Panc1 (cell line): Measurements from ENCODE around the gene CKAP4. TPM values are rescaled to one million over a fixed set of nuclear protein-coding genes. Genes with fewer than 3 reads are reported as not detected.

Experiments used
- ATAC-seq: fragments of 200-7000 bp; cut with Tn5 transposase; 2 replicates; pipeline ENCODE4 v1.9.1; 2020; ENCODE audit warnings: mild to moderate bottlenecking, moderate library complexity
- BruUV-seq: library from RNA; stranded (reverse); fragments of 400-500 nt; replicated peaks from 2 replicates; lab custom pipeline; 2021; lab: Mats Ljungman, UMichigan
- CTCF ChIA-PET: fragments of 300-600 bp; sonication (Branson Sonifier 250); formaldehyde crosslinking; loops from one replicate; lab custom pipeline; 2022; ENCODE audit warnings: antibody characterized with exemption; lab: Charles Lee
- POLR2A ChIA-PET: fragments of 300-600 bp; sonication (Branson Sonifier 250); formaldehyde crosslinking; loops from one replicate; lab custom pipeline; 2022; ENCODE audit warnings: antibody characterized with exemption; lab: Charles Lee
- DNase-seq: peaks from one replicate; pipeline ENCODE4 v3.0.0-alpha.2; 2010; ENCODE audit warnings: low read depth, low spot score
- H3K27ac ChIP-seq: 2 replicates; pipeline ENCODE4 v1.5.1; 2011; ENCODE audit warnings: mild to moderate bottlenecking, low read length, inconsistent platforms
- H3K27me3 ChIP-seq: fragments of 200-500 bp; sonication (Bioruptor generic); 2 replicates; pipeline ENCODE4 v1.6.0; 2014; ENCODE audit warnings: low read length, inconsistent platforms; ENCODE audit not compliant: control insufficient read depth, insufficient read depth
- H3K36me3 ChIP-seq: fragments of 200-500 bp; sonication (Bioruptor generic); 2 replicates; pipeline ENCODE4 v1.5.1; 2014; ENCODE audit warnings: inconsistent platforms, mild to moderate bottlenecking, low read length, moderate library complexity; ENCODE audit not compliant: control insufficient read depth, insufficient read depth
- H3K4me1 ChIP-seq: 2 replicates; pipeline ENCODE4 v1.5.1; 2011; ENCODE audit warnings: inconsistent platforms, mild to moderate bottlenecking, low read length, moderate library complexity; ENCODE audit not compliant: control insufficient read depth, insufficient read depth
- H3K4me3 ChIP-seq, 2 experiments: 2 replicates each; pipeline ENCODE4 v1.5.1; 2011 to 2012; ENCODE audit warnings: low read depth in 2 of 2, low read length in 2 of 2, mild to moderate bottlenecking in 2 of 2, inconsistent platforms in 1 of 2, moderate library complexity in 1 of 2
- H3K9me3 ChIP-seq: fragments of 200-500 bp; sonication (Bioruptor generic); 2 replicates; pipeline ENCODE4 v1.5.1; 2014; ENCODE audit warnings: low read depth, mild to moderate bottlenecking, inconsistent platforms, low read length, moderate library complexity; ENCODE audit not compliant: control insufficient read depth, insufficient read depth
- POLR2AphosphoS5 ChIP-seq: IDR thresholded peaks from 2 replicates; pipeline ENCODE4 v1.6.1; 2012; ENCODE audit warnings: mild to moderate bottlenecking, low read depth, low read length, moderate library complexity
- SIN3A ChIP-seq: IDR thresholded peaks from 2 replicates; pipeline ENCODE4 v1.6.1; 2012; ENCODE audit warnings: low read depth, mild to moderate bottlenecking, low read length, moderate library complexity, borderline replicate concordance; ENCODE audit not compliant: insufficient read depth
- TCF7L2 ChIP-seq: IDR thresholded peaks from 2 replicates; pipeline ENCODE4 v1.6.1; 2011; ENCODE audit warnings: mild to moderate bottlenecking, low read depth, low read length, inconsistent platforms
- in situ Hi-C: cut with HindIII; loops from 2 replicates; pipeline ENCODE4 v1.10.0; 2016; ENCODE audit warnings: low sequenced_read_pairs, low pct_unique_long_range_greater_than_20kb
- intact Hi-C: fragments of 100-400 bp; cut with micrococcal nuclease; formaldehyde crosslinking; loops from one replicate; pipeline ENCODE4 v1.10.0; 2022; ENCODE audit not compliant: unreplicated experiment
- total RNA-seq: library from RNA; stranded (reverse); gene quantifications from one replicate; pipeline ENCODE4 v1.2.1, GENCODE V29; 2021; ENCODE audit not compliant: unreplicated experiment
- TF ChIP-seq, protein P1 (sequence below), 2 experiments: IDR thresholded peaks; 2 replicates each; pipeline ENCODE4 v1.6.1; 2011 to 2012; ENCODE audit warnings: low read depth in 2 of 2, control low read depth in 1 of 2, low read length in 1 of 2, mild to moderate bottlenecking in 1 of 2, moderate library complexity in 1 of 2; ENCODE audit not compliant: insufficient read depth in 1 of 2
- TF ChIP-seq, protein P2 (sequence below): fragments of 450-650 bp; IDR thresholded peaks from 2 replicates; pipeline ENCODE4 v1.5.1; 2017; ENCODE audit warnings: mild to moderate bottlenecking

CKAP4 gene
- total RNA-seq, 1 experiment from 2014 or later = 95.9 TPM

DNA sequence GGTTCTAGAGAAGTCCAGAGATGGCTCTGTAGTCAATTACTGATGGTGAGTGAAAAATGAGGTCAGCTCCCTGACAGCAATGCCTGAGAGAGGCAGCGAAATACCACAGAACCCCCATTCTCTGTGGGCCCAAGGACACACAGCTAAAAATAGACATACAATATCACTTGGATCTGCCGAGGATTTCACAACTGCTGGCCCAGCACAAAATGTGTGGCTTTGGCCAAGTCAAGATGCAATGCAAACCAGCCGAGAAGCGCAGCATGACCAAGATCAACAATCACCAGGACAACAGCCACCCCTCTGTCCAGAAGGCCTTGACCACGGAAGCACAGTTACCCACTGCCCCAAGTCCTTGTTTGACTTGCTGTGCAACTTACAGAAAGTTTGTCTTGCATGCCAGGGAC, 52.2 kb downstream of the CKAP4 start:
- H3K9me3 ChIP-seq = no peaks in the 10 kb centered on the region
- H3K27ac ChIP-seq = no peak overlapping the region
- POLR2A ChIA-PET = no interaction called here
- CTCF ChIA-PET = no interaction called here
- no peak for DNase-seq
- no peaks in the 10 kb centered on the region for H3K36me3 ChIP-seq
- in situ Hi-C loops = no loop called here
- BruUV-seq = no TSS peak
- H3K27me3 ChIP-seq = peaks cover 4% of the 10 kb centered on the region; the same call in 1 of the 2 replicates
- intact Hi-C loops = no loop called here
- no peak for ATAC-seq
- H3K4me1 ChIP-seq = no peaks in the 10 kb centered on the region
- TF ChIP-seq TCF7L2 (no peak), SIN3A (no peak), POLR2AphosphoS5 (no peak)
- TF ChIP-seq, protein P1, sequence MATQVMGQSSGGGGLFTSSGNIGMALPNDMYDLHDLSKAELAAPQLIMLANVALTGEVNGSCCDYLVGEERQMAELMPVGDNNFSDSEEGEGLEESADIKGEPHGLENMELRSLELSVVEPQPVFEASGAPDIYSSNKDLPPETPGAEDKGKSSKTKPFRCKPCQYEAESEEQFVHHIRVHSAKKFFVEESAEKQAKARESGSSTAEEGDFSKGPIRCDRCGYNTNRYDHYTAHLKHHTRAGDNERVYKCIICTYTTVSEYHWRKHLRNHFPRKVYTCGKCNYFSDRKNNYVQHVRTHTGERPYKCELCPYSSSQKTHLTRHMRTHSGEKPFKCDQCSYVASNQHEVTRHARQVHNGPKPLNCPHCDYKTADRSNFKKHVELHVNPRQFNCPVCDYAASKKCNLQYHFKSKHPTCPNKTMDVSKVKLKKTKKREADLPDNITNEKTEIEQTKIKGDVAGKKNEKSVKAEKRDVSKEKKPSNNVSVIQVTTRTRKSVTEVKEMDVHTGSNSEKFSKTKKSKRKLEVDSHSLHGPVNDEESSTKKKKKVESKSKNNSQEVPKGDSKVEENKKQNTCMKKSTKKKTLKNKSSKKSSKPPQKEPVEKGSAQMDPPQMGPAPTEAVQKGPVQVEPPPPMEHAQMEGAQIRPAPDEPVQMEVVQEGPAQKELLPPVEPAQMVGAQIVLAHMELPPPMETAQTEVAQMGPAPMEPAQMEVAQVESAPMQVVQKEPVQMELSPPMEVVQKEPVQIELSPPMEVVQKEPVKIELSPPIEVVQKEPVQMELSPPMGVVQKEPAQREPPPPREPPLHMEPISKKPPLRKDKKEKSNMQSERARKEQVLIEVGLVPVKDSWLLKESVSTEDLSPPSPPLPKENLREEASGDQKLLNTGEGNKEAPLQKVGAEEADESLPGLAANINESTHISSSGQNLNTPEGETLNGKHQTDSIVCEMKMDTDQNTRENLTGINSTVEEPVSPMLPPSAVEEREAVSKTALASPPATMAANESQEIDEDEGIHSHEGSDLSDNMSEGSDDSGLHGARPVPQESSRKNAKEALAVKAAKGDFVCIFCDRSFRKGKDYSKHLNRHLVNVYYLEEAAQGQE (IDR thresholded peaks at IDR 0.05; ENCODE audit: insufficient read depth in 1 of 2, low read depth in 2 of 2, low read length in 1 of 2) = no peak
- TF ChIP-seq, protein P2, sequence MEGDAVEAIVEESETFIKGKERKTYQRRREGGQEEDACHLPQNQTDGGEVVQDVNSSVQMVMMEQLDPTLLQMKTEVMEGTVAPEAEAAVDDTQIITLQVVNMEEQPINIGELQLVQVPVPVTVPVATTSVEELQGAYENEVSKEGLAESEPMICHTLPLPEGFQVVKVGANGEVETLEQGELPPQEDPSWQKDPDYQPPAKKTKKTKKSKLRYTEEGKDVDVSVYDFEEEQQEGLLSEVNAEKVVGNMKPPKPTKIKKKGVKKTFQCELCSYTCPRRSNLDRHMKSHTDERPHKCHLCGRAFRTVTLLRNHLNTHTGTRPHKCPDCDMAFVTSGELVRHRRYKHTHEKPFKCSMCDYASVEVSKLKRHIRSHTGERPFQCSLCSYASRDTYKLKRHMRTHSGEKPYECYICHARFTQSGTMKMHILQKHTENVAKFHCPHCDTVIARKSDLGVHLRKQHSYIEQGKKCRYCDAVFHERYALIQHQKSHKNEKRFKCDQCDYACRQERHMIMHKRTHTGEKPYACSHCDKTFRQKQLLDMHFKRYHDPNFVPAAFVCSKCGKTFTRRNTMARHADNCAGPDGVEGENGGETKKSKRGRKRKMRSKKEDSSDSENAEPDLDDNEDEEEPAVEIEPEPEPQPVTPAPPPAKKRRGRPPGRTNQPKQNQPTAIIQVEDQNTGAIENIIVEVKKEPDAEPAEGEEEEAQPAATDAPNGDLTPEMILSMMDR = no peak
- no peak overlapping the region for H3K4me3 ChIP-seq

DNA sequence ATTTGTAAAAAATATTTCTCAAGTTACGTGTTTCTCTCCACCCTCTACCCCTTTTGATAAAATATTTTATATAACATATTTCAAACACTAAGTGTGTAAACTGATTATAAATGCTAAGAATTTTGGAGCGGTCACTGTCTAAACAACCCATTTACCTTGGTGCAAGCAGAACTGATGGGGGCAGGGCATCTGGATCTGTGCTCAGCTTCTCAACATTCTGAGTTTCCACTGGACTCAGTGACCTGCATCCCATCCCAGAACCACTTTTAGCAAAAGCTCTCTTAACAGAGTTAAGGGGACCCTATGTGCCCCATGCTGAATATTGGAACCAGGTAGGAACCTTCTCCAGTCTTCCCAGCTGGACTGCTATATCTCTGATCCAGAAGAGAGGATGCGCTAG, 53.5 kb downstream of the CKAP4 start:
- no TSS peak for BruUV-seq
- Histone ChIP-seq H3K4me3 (no peak overlapping the region), H3K27me3 (peaks cover 4% of the 10 kb centered on the region; the same call in 1 of the 2 replicates), H3K27ac (no peak overlapping the region), H3K4me1 (no peaks in the 10 kb centered on the region), H3K36me3 (no peaks in the 10 kb centered on the region), H3K9me3 (no peaks in the 10 kb centered on the region)
- ATAC-seq (no peak), DNase-seq (no peak)
- no peak for TF ChIP-seq TCF7L2
- TF ChIP-seq, protein P2 = no peak
- TF ChIP-seq, protein P1 (IDR thresholded peaks at IDR 0.05; ENCODE audit: insufficient read depth in 1 of 2, low read depth in 2 of 2, low read length in 1 of 2) = no peak
- no peak for TF ChIP-seq SIN3A
- no peak for TF ChIP-seq POLR2AphosphoS5
- ChIA-PET POLR2A (no interaction called here), CTCF (interaction anchor here (1.3 to 1.9 kb wide), 2 partner anchors 30 to 33 kb away, joined by 3 to 4 read pairs; no protein-coding TSS in a partner anchor)
- in situ Hi-C loops = no loop called here
- intact Hi-C loops = no loop called here
